GM15510 (cell line): Measurements from ENCODE around the gene PDE3B.

Source experiments
- POLR2A ChIP-seq: IDR thresholded peaks from 3 replicates; pipeline ENCODE4 v1.6.1; 2011; ENCODE audit warnings: borderline replicate concordance; ENCODE audit not compliant: insufficient read length; ENCODE audit errors: extremely low read depth

Gene PDE3B

GRCh38 chr11:14764579-14765527 lies 121.2 kb downstream of the PDE3B start:
- TF ChIP-seq POLR2A, result no peak

- TF ChIP-seq POLR2A, result no peak
Measured at GRCh38 chr11:14766585-14766984, 123.0 kb downstream of the PDE3B start.

GRCh38 chr11:14768526-14769188 lies 125.1 kb downstream of the PDE3B start:
- TF ChIP-seq POLR2A, result no peak

GRCh38 chr11:14773755-14774154 lies 130.2 kb downstream of the PDE3B start:
- no peak for TF ChIP-seq POLR2A

GRCh38 chr11:14774721-14775120 lies 131.1 kb downstream of the PDE3B start:
- no peak for TF ChIP-seq POLR2A

- no peak for TF ChIP-seq POLR2A
Measured at GRCh38 chr11:14775897-14776296, 132.3 kb downstream of the PDE3B start.

GRCh38 chr11:14783788-14784187 lies 140.2 kb downstream of the PDE3B start:
- no peak for TF ChIP-seq POLR2A

GRCh38 chr11:14784230-14784629 lies 140.6 kb downstream of the PDE3B start:
- no peak for TF ChIP-seq POLR2A

GRCh38 chr11:14789879-14790484 lies 146.4 kb downstream of the PDE3B start:
- no peak for TF ChIP-seq POLR2A

- no peak for TF ChIP-seq POLR2A
Measured at GRCh38 chr11:14793546-14793945, 149.9 kb downstream of the PDE3B start.

- no peak for TF ChIP-seq POLR2A
Measured at GRCh38 chr11:14803846-14804245, 160.2 kb downstream of the PDE3B start.

GRCh38 chr11:14809466-14809865 lies 165.9 kb downstream of the PDE3B start:
- TF ChIP-seq POLR2A, result no peak

GRCh38 chr11:14812757-14813156 lies 169.2 kb downstream of the PDE3B start:
- TF ChIP-seq POLR2A, result no peak

- TF ChIP-seq POLR2A, result no peak
Measured at GRCh38 chr11:14813516-14813915, 169.9 kb downstream of the PDE3B start.

GRCh38 chr11:14818779-14819178 lies 175.2 kb downstream of the PDE3B start:
- no peak for TF ChIP-seq POLR2A
